HEK293T (cell line): ENCODE results near the gene CDH4.

Source experiments
- ARNT ChIP-seq: fragments of 450-650 bp; IDR thresholded peaks from 2 replicates; pipeline ENCODE4 v1.6.1; 2017; ENCODE audit warnings: mild to moderate bottlenecking
- BHLHE40 ChIP-seq: fragments of 450-650 bp; IDR thresholded peaks from 2 replicates; pipeline ENCODE4 v1.6.1; 2016; ENCODE audit warnings: mild to moderate bottlenecking, moderate library complexity, borderline replicate concordance
- ELF4 ChIP-seq: fragments of 450-650 bp; IDR thresholded peaks from 2 replicates; pipeline ENCODE4 v1.6.1; 2017; ENCODE audit warnings: antibody characterized with exemption
- FOXA1 ChIP-seq: fragments of 450-650 bp; IDR thresholded peaks from 2 replicates; pipeline ENCODE4 v1.6.1; 2016; ENCODE audit warnings: mild to moderate bottlenecking
- FOXK2 ChIP-seq: fragments of 450-650 bp; IDR thresholded peaks from 2 replicates; pipeline ENCODE4 v1.6.1; 2016; ENCODE audit warnings: mild to moderate bottlenecking
- FOXM1 ChIP-seq: fragments of 450-650 bp; IDR thresholded peaks from 2 replicates; pipeline ENCODE4 v1.6.1; 2017; ENCODE audit warnings: mild to moderate bottlenecking, borderline replicate concordance
- HDGF ChIP-seq: fragments of 450-650 bp; IDR thresholded peaks from 2 replicates; pipeline ENCODE4 v1.6.1; 2017; ENCODE audit warnings: antibody characterized with exemption, borderline replicate concordance
- L3MBTL2 ChIP-seq: fragments of 450-650 bp; conservative IDR thresholded peaks from 2 replicates; pipeline ENCODE4 v1.6.1; 2016; ENCODE audit warnings: mild to moderate bottlenecking
- LEF1 ChIP-seq: fragments of 450-650 bp; IDR thresholded peaks from 2 replicates; pipeline ENCODE4 v1.6.1; 2017; ENCODE audit warnings: mild to moderate bottlenecking, borderline replicate concordance
- SP1 ChIP-seq: fragments of 450-650 bp; IDR thresholded peaks from 2 replicates; pipeline ENCODE4 v1.6.1; 2017
- SUZ12 ChIP-seq: fragments of 450-650 bp; IDR thresholded peaks from 2 replicates; pipeline ENCODE4 v1.6.1; 2016; ENCODE audit warnings: mild to moderate bottlenecking
- TARDBP ChIP-seq: fragments of 450-650 bp; IDR thresholded peaks from 2 replicates; pipeline ENCODE4 v1.6.1; 2016
- ZNF384 ChIP-seq: fragments of 450-650 bp; IDR thresholded peaks from 2 replicates; pipeline ENCODE4 v1.6.1; 2016
- TF ChIP-seq, protein P1 (sequence below): fragments of 450-650 bp; IDR thresholded peaks from 2 replicates; pipeline ENCODE4 v1.6.1; 2016

DNA sequence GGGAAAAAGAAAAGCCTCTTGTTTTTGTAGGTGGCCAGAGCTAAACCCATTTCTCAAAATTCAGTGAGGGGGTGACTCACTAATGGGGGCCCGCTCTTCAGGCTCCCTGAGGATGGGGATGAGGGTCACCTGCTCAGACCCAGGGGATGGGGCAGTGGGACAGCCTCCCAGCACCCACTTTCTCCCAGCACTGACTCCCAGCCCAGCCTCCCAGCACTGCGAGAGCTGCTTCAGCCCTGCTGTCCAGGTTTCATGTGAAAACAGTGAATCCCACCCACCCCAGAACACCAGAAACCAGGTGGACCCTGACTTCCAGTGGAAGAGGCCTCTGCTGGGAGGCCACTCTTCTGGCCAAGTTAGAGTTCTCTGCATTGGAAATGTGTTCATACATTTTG is 362.6 kb downstream of the CDH4 start:
- TF ChIP-seq FOXK2, result no peak
- no peak for TF ChIP-seq BHLHE40
- no peak for TF ChIP-seq LEF1
- no peak for TF ChIP-seq FOXA1
- TF ChIP-seq ZNF384, result no peak
- no peak for TF ChIP-seq SUZ12
- TF ChIP-seq HDGF, result no peak
- TF ChIP-seq, protein P1, sequence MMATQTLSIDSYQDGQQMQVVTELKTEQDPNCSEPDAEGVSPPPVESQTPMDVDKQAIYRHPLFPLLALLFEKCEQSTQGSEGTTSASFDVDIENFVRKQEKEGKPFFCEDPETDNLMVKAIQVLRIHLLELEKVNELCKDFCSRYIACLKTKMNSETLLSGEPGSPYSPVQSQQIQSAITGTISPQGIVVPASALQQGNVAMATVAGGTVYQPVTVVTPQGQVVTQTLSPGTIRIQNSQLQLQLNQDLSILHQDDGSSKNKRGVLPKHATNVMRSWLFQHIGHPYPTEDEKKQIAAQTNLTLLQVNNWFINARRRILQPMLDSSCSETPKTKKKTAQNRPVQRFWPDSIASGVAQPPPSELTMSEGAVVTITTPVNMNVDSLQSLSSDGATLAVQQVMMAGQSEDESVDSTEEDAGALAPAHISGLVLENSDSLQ, result no peak
- no peak for TF ChIP-seq ARNT
- no peak for TF ChIP-seq SP1
- no peak for TF ChIP-seq L3MBTL2
- TF ChIP-seq FOXM1, result no peak
- TF ChIP-seq ELF4, result no peak
- no peak for TF ChIP-seq TARDBP
